Lower leg skin (tissue), 4 donors: Measurements from ENCODE around the gene NTM. TPM values are rescaled to one million over a fixed set of nuclear protein-coding genes. Genes with fewer than 3 reads are reported as not detected.

Source experiments
- DNase-seq, 2 donors: peaks; one replicate each; pipeline ENCODE4 v3.0.0-alpha.2; 2019; ENCODE audit warnings: low spot score in 2 of 2
- H3K4me3 ChIP-seq: fragments of 200-600 bp; sonication (generic); 2 replicates; pipeline ENCODE4 v1.5.1; 2017; ENCODE audit warnings: mild to moderate bottlenecking, low read depth; ENCODE audit not compliant: poor library complexity, severe bottlenecking
- CTCF ChIP-seq, 3 donors: fragments of 450-650 bp; IDR thresholded peaks; one replicate each; pipeline ENCODE4 v1.5.1; 2016; ENCODE audit warnings: antibody characterized with exemption in 3 of 3, mild to moderate bottlenecking in 3 of 3, moderate library complexity in 2 of 3
- POLR2A ChIP-seq, 2 donors: fragments of 450-650 bp; IDR thresholded peaks; one replicate each; pipeline ENCODE4 v1.6.1; 2016 to 2017; ENCODE audit warnings: antibody characterized with exemption in 2 of 2, mild to moderate bottlenecking in 1 of 2, moderate library complexity in 1 of 2
- whole genome bisulfite sequencing, 2 donors: methylation state at CpG; one replicate each; pipeline ENCODE4 v1.1.5; 2018; 5-methylcytosine and 5-hydroxymethylcytosine counted together
- intact Hi-C: fragments of 100-400 bp; cut with DNase I; formaldehyde crosslinking; loops from one replicate; pipeline ENCODE4 v1.15.0; 2023; ENCODE audit warnings: low total_unique reads
- total RNA-seq, 4 donors: library from RNA; depleted of rRNA; stranded (reverse); fragments of >200 nt; gene quantifications; one replicate each; pipeline ENCODE4 v1.1.0, GENCODE V29; 2016

Gene NTM
- total RNA-seq, 4 donors from 2014 or later = 2.8 to 5.7 (median 4.9) TPM

- no peak for TF ChIP-seq CTCF (IDR thresholded peaks at IDR 0.05)
- TF ChIP-seq POLR2A (IDR thresholded peaks at IDR 0.05) = no peak
- no peak for DNase-seq
- H3K4me3 ChIP-seq = no peak overlapping the region
- 63 to 68% methylated on average over 2 of the region's 2 CpGs for WGBS, 2 donors
- intact Hi-C loops = no loop called here
These were observed 105.9 kb downstream of the NTM start for GRCh38 chr11:131476266-131476665.

GRCh38 chr11:131478341-131478740 lies 107.9 kb downstream of the NTM start:
- intact Hi-C loops = no loop called here
- WGBS, 2 donors = 91% methylated on average over 2 of the region's 2 CpGs
- no peak overlapping the region for H3K4me3 ChIP-seq
- TF ChIP-seq POLR2A (IDR thresholded peaks at IDR 0.05) (no peak), CTCF (IDR thresholded peaks at IDR 0.05) (no peak)
- no peak for DNase-seq

- TF ChIP-seq POLR2A (IDR thresholded peaks at IDR 0.05) = no peak
- no peak for TF ChIP-seq CTCF (IDR thresholded peaks at IDR 0.05)
- DNase-seq = no peak
- intact Hi-C loops = no loop called here
- WGBS, 2 donors = 57 to 71% methylated on average over 3 of the region's 3 CpGs
- no peak overlapping the region for H3K4me3 ChIP-seq
These were observed 110.9 kb downstream of the NTM start for GRCh38 chr11:131481303-131481702.

GRCh38 chr11:131481971-131482370 lies 111.6 kb downstream of the NTM start:
- DNase-seq = no peak
- intact Hi-C loops = no loop called here
- H3K4me3 ChIP-seq = no peak overlapping the region
- whole genome bisulfite sequencing, 2 donors = 54 to 83% methylated on average over 3 of the region's 3 CpGs
- no peak for TF ChIP-seq CTCF (IDR thresholded peaks at IDR 0.05)
- no peak for TF ChIP-seq POLR2A (IDR thresholded peaks at IDR 0.05)

- WGBS, 2 donors = 85 to 88% methylated on average over 7 of the region's 7 CpGs
- intact Hi-C loops = no loop called here
- DNase-seq = no peak
- TF ChIP-seq POLR2A (IDR thresholded peaks at IDR 0.05) = no peak
- no peak for TF ChIP-seq CTCF (IDR thresholded peaks at IDR 0.05)
- no peak overlapping the region for H3K4me3 ChIP-seq
These were observed 113.0 kb downstream of the NTM start for GRCh38 chr11:131483453-131483852.

GRCh38 chr11:131483877-131484276 lies 113.5 kb downstream of the NTM start:
- intact Hi-C loops = no loop called here
- no peak for DNase-seq
- no peak for TF ChIP-seq CTCF (IDR thresholded peaks at IDR 0.05)
- 54 to 71% methylated on average over 4 of the region's 4 CpGs for WGBS, 2 donors
- no peak overlapping the region for H3K4me3 ChIP-seq
